GM12878 (cell line): ENCODE results near the gene SLC22A3. TPM values are rescaled to one million over a fixed set of nuclear protein-coding genes. Genes with fewer than 3 reads are reported as not detected.
"Not testable (repeated sequence)": the region's sequence is repeated elsewhere in the genome, so short reads cannot be mapped to it uniquely, and the experiment has no call there.

Experiments used
- ATAC-seq: fragments of 200-7000 bp; cut with Tn5 transposase; 3 replicates; pipeline ENCODE4 v1.9.1; 2020; ENCODE audit warnings: mild to moderate bottlenecking, moderate library complexity
- BruUV-seq: library from RNA; stranded (reverse); fragments of 400-500 nt; replicated peaks from 2 replicates; lab custom pipeline; 2021; lab: Mats Ljungman, UMichigan
- CTCF ChIA-PET: fragments of 300-600 bp; sonication (Branson Sonifier 250); formaldehyde crosslinking; extraction: SDS; loops from one replicate; lab custom pipeline; 2021; ENCODE audit warnings: inconsistent platforms; lab: Yijun Ruan, JAX
- POLR2A ChIA-PET: fragments of 350-600 bp; formaldehyde crosslinking; extraction: SDS; loops from one replicate; lab custom pipeline; 2021; ENCODE audit warnings: inconsistent platforms; lab: Charles Lee
- RAD21 ChIA-PET: fragments of 300-600 bp; sonication (Branson Sonifier 250); formaldehyde crosslinking; loops from one replicate; lab custom pipeline; 2023; ENCODE audit warnings: antibody characterized with exemption; ENCODE audit not compliant: unreplicated experiment; lab: Charles Lee
- SMC1A ChIA-PET: fragments of 300-600 bp; sonication (Branson Sonifier 250); formaldehyde crosslinking; loops from one replicate; lab custom pipeline; 2023; ENCODE audit not compliant: unreplicated experiment, uncharacterized antibody; lab: Charles Lee
- DNase-seq: peaks from one replicate; pipeline ENCODE4 v3.0.0-alpha.2; 2011; ENCODE audit warnings: low read depth, low spot score
- FAIRE-seq: peaks from 3 replicates; lab custom pipeline; 2011; peaks lifted over from hg19 to GRCh38; lab: Jason Lieb, UNC
- H2AFZ ChIP-seq: 2 replicates; pipeline ENCODE4 v1.6.0; 2011; ENCODE audit warnings: low read depth, low read length, control low read depth; ENCODE audit not compliant: control insufficient read depth
- H3K27ac ChIP-seq: 2 replicates; pipeline ENCODE4 v1.5.1; 2011; ENCODE audit warnings: control low read depth; ENCODE audit not compliant: control insufficient read depth, insufficient read depth
- H3K27me3 ChIP-seq, 2 experiments: replicated peaks in 1 of 2; 2 replicates each; pipeline versions ENCODE4 v1.6.0 to v1.6.1; 2011; ENCODE audit warnings: low read length in 1 of 2; ENCODE audit not compliant: control insufficient read depth in 2 of 2, insufficient read depth in 2 of 2
- H3K36me3 ChIP-seq, 2 experiments: 2 replicates each; pipeline ENCODE4 v1.5.1; 2011; ENCODE audit warnings: low read length in 1 of 2; ENCODE audit not compliant: control insufficient read depth in 2 of 2, insufficient read depth in 2 of 2
- H3K4me1 ChIP-seq: 2 replicates; pipeline ENCODE4 v1.6.1; 2011; ENCODE audit warnings: mild to moderate bottlenecking, low read length, moderate library complexity, mixed read lengths; ENCODE audit not compliant: control insufficient read depth, insufficient read depth
- H3K4me2 ChIP-seq: 2 replicates; pipeline ENCODE4 v1.6.0; 2011; ENCODE audit warnings: control low read depth; ENCODE audit not compliant: control insufficient read depth, insufficient read depth
- H3K4me3 ChIP-seq: fragments of 200-600 bp; sonication (generic); 2 replicates; pipeline ENCODE4 v1.5.1; 2016
- H3K79me2 ChIP-seq: 2 replicates; pipeline ENCODE4 v1.6.0; 2011; ENCODE audit warnings: low read length; ENCODE audit not compliant: control insufficient read depth, insufficient read depth
- H3K9ac ChIP-seq: 2 replicates; pipeline ENCODE4 v1.8.0; 2011; ENCODE audit warnings: low read length, control low read depth, mixed read lengths; ENCODE audit not compliant: control insufficient read depth, insufficient read depth
- H3K9me3 ChIP-seq: replicated peaks from 3 replicates; pipeline ENCODE4 v1.5.1; 2011; ENCODE audit warnings: mild to moderate bottlenecking, low read length; ENCODE audit not compliant: control insufficient read depth, insufficient read depth
- H4K20me1 ChIP-seq: 2 replicates; pipeline ENCODE4 v1.6.0; 2011; ENCODE audit not compliant: control insufficient read depth, insufficient read depth
- CHD1 ChIP-seq: IDR thresholded peaks from 2 replicates; pipeline ENCODE4 v1.6.1; 2012; ENCODE audit warnings: low read depth, low read length, improper control_type of control experiment
- KLF5 ChIP-seq: fragments of 450-650 bp; IDR thresholded peaks from 2 replicates; pipeline ENCODE4 v1.6.1; 2014; ENCODE audit warnings: mild to moderate bottlenecking; ENCODE audit not compliant: partially characterized antibody
- MEF2B ChIP-seq: fragments of 450-650 bp; IDR thresholded peaks from 2 replicates; pipeline ENCODE4 v1.6.1; 2018; ENCODE audit warnings: mild to moderate bottlenecking, moderate library complexity; ENCODE audit not compliant: partially characterized antibody, poor library complexity, severe bottlenecking
- RAD21 ChIP-seq: IDR thresholded peaks from 2 replicates; pipeline ENCODE4 v1.6.1; 2011; ENCODE audit warnings: mild to moderate bottlenecking, low read depth, low read length, moderate library complexity; ENCODE audit not compliant: insufficient read depth
- RAD51 ChIP-seq: fragments of 450-650 bp; IDR thresholded peaks from 2 replicates; pipeline ENCODE4 v1.6.1; 2016; ENCODE audit warnings: moderate library complexity, mild to moderate bottlenecking, inconsistent platforms
- TCF7 ChIP-seq: IDR thresholded peaks from 2 replicates; pipeline ENCODE4 v1.6.1; 2014; ENCODE audit warnings: antibody characterized with exemption, borderline replicate concordance
- WRNIP1 ChIP-seq: IDR thresholded peaks from 2 replicates; pipeline ENCODE4 v1.6.1; 2011; ENCODE audit warnings: low read depth, low read length, improper control_type of control experiment, borderline replicate concordance
- WGBS: methylation state at CpG from one replicate; pipeline ENCODE4 v1.1.6; 2016; ENCODE audit warnings: low lambda C conversion rate; ENCODE audit not compliant: insufficient replicate concordance, insufficient coverage; ENCODE audit errors: missing lambda C conversion rate; 5-methylcytosine and 5-hydroxymethylcytosine counted together
- in situ Hi-C: fragments of 300-500 bp; cut with MboI; formaldehyde crosslinking; loops from 9 replicates; pipeline ENCODE4 v1.14.3; 2018; ENCODE audit warnings: mixed read lengths
- intact Hi-C: fragments of 100-400 bp; cut with micrococcal nuclease; formaldehyde crosslinking; loops from one replicate; pipeline ENCODE4 v1.14.2; 2022; ENCODE audit not compliant: unreplicated experiment
- polyA plus RNA-seq, 11 experiments: library from polyadenylated mRNA; depleted of rRNA in 4 of 11; unstranded in 6 of 11; stranded (reverse) in 5 of 11; fragments of >200 nt; fragmentation: Nextera tagmentation in 4 of 11; fragmentation: Illumina TruSeq in 1 of 11; extraction: Ambion mirVana in 4 of 11; extraction: Trizol in 1 of 11; gene quantifications; 1 replicate in 1 of 11; 2 replicates in 10 of 11; pipeline versions ENCODE4 v1.2.1 to v1.2.3, GENCODE V29; 2011 to 2016; ENCODE audit warnings: inconsistent platforms in 2 of 11, missing spikeins in 2 of 11, low read depth in 1 of 11
- total RNA-seq, 4 experiments: library from RNA; depleted of rRNA in 3 of 4; stranded (reverse); fragments of >200 nt in 3 of 4; fragmentation: Illumina TruSeq in 1 of 4; extraction: Trizol in 1 of 4; gene quantifications; 2 replicates each; pipeline versions ENCODE4 v1.2.1 to v1.2.3, GENCODE V29; 2013 to 2021
- TF ChIP-seq, protein P1 (sequence below): fragments of 450-650 bp; formaldehyde crosslinking; IDR thresholded peaks from 2 replicates; pipeline ENCODE4 v1.4.0; 2020; ENCODE audit warnings: mild to moderate bottlenecking, moderate library complexity

Gene SLC22A3
- total and polyA plus RNA-seq, 10 of the 15 experiments (the other 5 are each of a cell fraction or from before 2014, with no cell fraction given): 0.07 to 0.15 TPM; not detected in 8

DNA sequence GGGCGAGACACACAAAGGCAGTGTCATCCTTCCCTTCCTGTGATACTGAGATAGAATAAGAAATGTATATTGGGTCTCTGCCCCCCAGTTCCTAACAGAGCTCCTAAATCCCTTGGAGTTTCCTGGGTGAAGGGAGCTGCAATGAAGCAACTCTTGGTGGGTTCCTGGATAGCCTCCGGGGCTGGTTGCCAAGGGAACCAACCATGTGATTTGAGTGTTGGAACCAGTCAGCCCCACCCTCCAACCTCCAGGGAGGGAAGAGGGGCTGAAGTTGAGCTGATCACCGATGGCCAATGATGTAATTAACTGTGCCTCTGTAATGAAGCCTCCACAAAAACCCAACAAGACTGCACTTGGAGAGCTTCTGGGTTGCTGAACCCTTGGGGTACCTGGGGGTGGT is 116.6 kb downstream of the SLC22A3 start:
- Histone ChIP-seq H2AFZ (no peak overlapping the region), H3K4me3 (no peak overlapping the region), H3K27ac (no peak overlapping the region), H3K9me3 (no peaks in the 10 kb centered on the region; the same call in 2 of the 3 replicates), H3K4me2 (no peak overlapping the region)
- SMC1A ChIA-PET: no interaction called here
- in situ Hi-C loops: loop anchor here (25.0 kb wide), 1 partner anchor 752 kb away; no protein-coding TSS in a partner anchor
- TF ChIP-seq, protein P1, sequence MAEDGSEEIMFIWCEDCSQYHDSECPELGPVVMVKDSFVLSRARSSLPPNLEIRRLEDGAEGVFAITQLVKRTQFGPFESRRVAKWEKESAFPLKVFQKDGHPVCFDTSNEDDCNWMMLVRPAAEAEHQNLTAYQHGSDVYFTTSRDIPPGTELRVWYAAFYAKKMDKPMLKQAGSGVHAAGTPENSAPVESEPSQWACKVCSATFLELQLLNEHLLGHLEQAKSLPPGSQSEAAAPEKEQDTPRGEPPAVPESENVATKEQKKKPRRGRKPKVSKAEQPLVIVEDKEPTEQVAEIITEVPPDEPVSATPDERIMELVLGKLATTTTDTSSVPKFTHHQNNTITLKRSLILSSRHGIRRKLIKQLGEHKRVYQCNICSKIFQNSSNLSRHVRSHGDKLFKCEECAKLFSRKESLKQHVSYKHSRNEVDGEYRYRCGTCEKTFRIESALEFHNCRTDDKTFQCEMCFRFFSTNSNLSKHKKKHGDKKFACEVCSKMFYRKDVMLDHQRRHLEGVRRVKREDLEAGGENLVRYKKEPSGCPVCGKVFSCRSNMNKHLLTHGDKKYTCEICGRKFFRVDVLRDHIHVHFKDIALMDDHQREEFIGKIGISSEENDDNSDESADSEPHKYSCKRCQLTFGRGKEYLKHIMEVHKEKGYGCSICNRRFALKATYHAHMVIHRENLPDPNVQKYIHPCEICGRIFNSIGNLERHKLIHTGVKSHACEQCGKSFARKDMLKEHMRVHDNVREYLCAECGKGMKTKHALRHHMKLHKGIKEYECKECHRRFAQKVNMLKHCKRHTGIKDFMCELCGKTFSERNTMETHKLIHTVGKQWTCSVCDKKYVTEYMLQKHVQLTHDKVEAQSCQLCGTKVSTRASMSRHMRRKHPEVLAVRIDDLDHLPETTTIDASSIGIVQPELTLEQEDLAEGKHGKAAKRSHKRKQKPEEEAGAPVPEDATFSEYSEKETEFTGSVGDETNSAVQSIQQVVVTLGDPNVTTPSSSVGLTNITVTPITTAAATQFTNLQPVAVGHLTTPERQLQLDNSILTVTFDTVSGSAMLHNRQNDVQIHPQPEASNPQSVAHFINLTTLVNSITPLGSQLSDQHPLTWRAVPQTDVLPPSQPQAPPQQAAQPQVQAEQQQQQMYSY (CRISPR knock-in tag): no peak
- no peak for TF ChIP-seq KLF5
- no peak for TF ChIP-seq RAD21
- TF ChIP-seq TCF7: no peak
- no peak for TF ChIP-seq CHD1
- no peak for TF ChIP-seq RAD51
- no peak for TF ChIP-seq WRNIP1
- TF ChIP-seq MEF2B: no peak
- TF ChIP-seq, all 136 proteins: peak for 0
- ATAC-seq (no peak), FAIRE-seq (no peak), DNase-seq (no peak)
- no peaks in the 10 kb centered on the region for H4K20me1 ChIP-seq
- no peaks in the 10 kb centered on the region for H3K27me3 ChIP-seq
- no peaks in the 10 kb centered on the region for H3K79me2 ChIP-seq
- H3K4me1 ChIP-seq: peaks cover 18% of the 10 kb centered on the region
- WGBS: 78% methylated on average over 3 of the region's 3 CpGs
- ChIA-PET CTCF (interaction anchor here (2.4 kb wide), 1 partner anchor 10 kb away, joined by 8 read pairs; no protein-coding TSS in a partner anchor), POLR2A (interaction anchor here (0.5 kb wide), 1 partner anchor 638 kb away, joined by 3 read pairs; no protein-coding TSS in a partner anchor), RAD21 (no interaction called here)
- no TSS peak for BruUV-seq
- H3K9ac ChIP-seq: no peak overlapping the region
- no peaks in the 10 kb centered on the region for H3K36me3 ChIP-seq
- intact Hi-C loops: no loop called here

DNA sequence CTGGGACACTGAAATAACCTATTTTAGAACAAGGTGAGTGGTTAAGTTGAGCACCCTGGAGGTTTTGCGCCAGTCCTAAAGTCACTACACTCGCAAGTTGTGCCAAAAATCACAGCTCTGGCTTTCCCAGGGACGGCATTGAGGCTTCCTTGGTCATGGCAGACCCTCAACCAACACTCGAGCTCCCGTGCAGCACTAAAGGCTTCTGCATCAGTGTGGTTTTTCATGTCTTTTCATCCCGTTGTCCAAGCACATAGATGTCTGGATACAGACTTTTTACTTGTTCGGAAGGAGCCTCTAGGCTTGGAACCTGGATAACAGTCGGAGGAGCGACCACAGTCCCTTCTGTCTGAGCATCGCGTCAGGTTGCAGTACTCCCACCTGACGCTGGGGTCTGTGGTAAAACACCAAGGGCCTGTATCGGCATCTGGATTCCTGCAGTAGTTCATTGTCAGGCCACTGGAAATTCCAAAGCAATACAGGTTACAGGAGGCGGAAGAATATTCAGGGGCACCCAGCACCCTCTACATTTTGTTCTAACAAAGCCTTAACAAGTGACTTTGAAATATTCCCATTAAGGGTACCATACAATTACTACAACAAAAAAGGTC is 119.2 kb downstream of the SLC22A3 start:
- H3K9me3 ChIP-seq, H4K20me1 ChIP-seq, FAIRE-seq, POLR2A ChIA-PET, intact Hi-C loops, H3K27ac ChIP-seq, CTCF ChIA-PET, H3K36me3 ChIP-seq, H2AFZ ChIP-seq, DNase-seq, H3K79me2 ChIP-seq, H3K4me2 ChIP-seq, BruUV-seq, H3K27me3 ChIP-seq, ATAC-seq, H3K9ac ChIP-seq, SMC1A ChIA-PET, H3K4me3 ChIP-seq: not testable (repeated sequence)
- 47% methylated on average over 14 of the region's 14 CpGs for WGBS
- RAD21 ChIA-PET: interaction anchor here (0.5 kb wide), 1 partner anchor 1930 kb away, joined by 3 read pairs; no protein-coding TSS in a partner anchor
- H3K4me1 ChIP-seq: peaks cover 11% of the 10 kb centered on the region
- in situ Hi-C loops: loop anchor here (25.0 kb wide), 1 partner anchor 755 kb away; no protein-coding TSS in a partner anchor
